HepG2 (cell line): Measurements from ENCODE around the gene C9orf78. TPM values are rescaled to one million over a fixed set of nuclear protein-coding genes. Genes with fewer than 3 reads are reported as not detected.
A peak's percentile ranks its signal among the peaks of the same experiment; 100 is the strongest.

Experiments
- ATAC-seq: fragments of 200-7000 bp; cut with Tn5 transposase; 3 replicates; pipeline ENCODE4 v1.9.1; 2020; ENCODE audit warnings: mild to moderate bottlenecking, moderate library complexity
- BruUV-seq: library from RNA; stranded (reverse); fragments of 400-500 nt; replicated peaks from 2 replicates; lab custom pipeline; 2021; lab: Mats Ljungman, UMichigan
- CTCF ChIA-PET: fragments of 300-600 bp; formaldehyde crosslinking; extraction: SDS; loops from one replicate; lab custom pipeline; 2021; ENCODE audit warnings: low total read pairs, inconsistent platforms, low intra/inter-chr PET ratio; lab: Yijun Ruan, JAX
- POLR2A ChIA-PET: fragments of 350-600 bp; sonication (Branson Sonifier 250); formaldehyde crosslinking; loops from one replicate; lab custom pipeline; 2020; ENCODE audit warnings: antibody characterized with exemption, inconsistent platforms; lab: Yijun Ruan, JAX
- DNase-seq: peaks from one replicate; pipeline ENCODE4 v3.0.0-alpha.2; 2015; ENCODE audit warnings: low spot score
- FAIRE-seq: peaks from 3 replicates; lab custom pipeline; 2011; peaks lifted over from hg19 to GRCh38; lab: Jason Lieb, UNC
- H2AFZ ChIP-seq: one replicate; pipeline ENCODE4 v1.6.1; 2011; ENCODE audit warnings: low read length, inconsistent platforms
- H3K27ac ChIP-seq: fragments of 300-600 bp; 3 replicates; pipeline ENCODE4 v1.8.0; 2011; ENCODE audit warnings: mixed run types, mild to moderate bottlenecking, mixed read lengths, low read length, inconsistent platforms; ENCODE audit not compliant: insufficient read depth; ENCODE audit errors: extremely low read length
- H3K27me3 ChIP-seq, 2 experiments: fragments of 200-600 bp in 1 of 2; 2 replicates in 1 of 2; 3 replicates in 1 of 2; pipeline versions ENCODE4 v1.6.0 to v1.8.0; 2011; ENCODE audit warnings: low read length in 2 of 2, mild to moderate bottlenecking in 2 of 2, moderate library complexity in 2 of 2, inconsistent platforms in 1 of 2; ENCODE audit not compliant: insufficient read depth in 2 of 2, control insufficient read depth in 1 of 2
- H3K36me3 ChIP-seq, 2 experiments: fragments of 200-600 bp in 1 of 2; replicated peaks in 1 of 2; 2 replicates in 1 of 2; 3 replicates in 1 of 2; pipeline versions ENCODE4 v1.5.1 to v1.8.0; 2011; ENCODE audit warnings: low read length in 2 of 2, inconsistent platforms in 1 of 2; ENCODE audit not compliant: insufficient read depth in 2 of 2, control insufficient read depth in 1 of 2
- H3K4me1 ChIP-seq: 2 replicates; pipeline ENCODE4 v1.5.1; 2012; ENCODE audit warnings: low read length, inconsistent platforms; ENCODE audit not compliant: insufficient read depth
- H3K4me2 ChIP-seq: 2 replicates; pipeline ENCODE4 v1.6.0; 2011; ENCODE audit warnings: low read depth, low read length, inconsistent platforms
- H3K4me3 ChIP-seq, 3 experiments: fragments of 200-600 bp in 1 of 3; sonication (generic), shearing (Covaris generic) in 1 of 3; replicated peaks in 1 of 3; 2 replicates each; pipeline ENCODE4 v1.5.1; 2011 to 2016; ENCODE audit warnings: low read length in 3 of 3, inconsistent platforms in 2 of 3, low read depth in 2 of 3, mild to moderate bottlenecking in 2 of 3, control low read depth in 1 of 3, mixed read lengths in 1 of 3; ENCODE audit not compliant: insufficient read depth in 1 of 3
- H3K79me2 ChIP-seq: one replicate; pipeline ENCODE4 v1.6.1; 2011; ENCODE audit warnings: low read length, inconsistent platforms; ENCODE audit not compliant: insufficient read depth
- H3K9ac ChIP-seq: 2 replicates; pipeline ENCODE4 v1.6.0; 2011; ENCODE audit warnings: mild to moderate bottlenecking, low read depth, low read length, inconsistent platforms; ENCODE audit not compliant: insufficient read depth
- H3K9me3 ChIP-seq: 2 replicates; pipeline ENCODE4 v1.5.1; 2012; ENCODE audit warnings: mild to moderate bottlenecking, low read length
- H4K20me1 ChIP-seq: 2 replicates; pipeline ENCODE4 v1.6.0; 2011; ENCODE audit warnings: inconsistent platforms, mild to moderate bottlenecking, low read length, moderate library complexity; ENCODE audit not compliant: insufficient read depth
- ZNF121 ChIP-seq: sonication (generic); formaldehyde crosslinking; IDR thresholded peaks from 2 replicates; pipeline ENCODE4 v1.5.0; 2020; ENCODE audit warnings: mild to moderate bottlenecking, missing genetic modification reagents
- WGBS: methylation state at CpG from one replicate; pipeline ENCODE4 v1.1.6; 2017; ENCODE audit warnings: low lambda C conversion rate; 5-methylcytosine and 5-hydroxymethylcytosine counted together
- in situ Hi-C: cut with HindIII; loops from 2 replicates; pipeline ENCODE4 v1.10.0; 2017; ENCODE audit warnings: low pct_unique_long_range_greater_than_20kb; ENCODE audit not compliant: extremely low pct_ligation_motif_present
- intact Hi-C: fragments of 100-400 bp; cut with micrococcal nuclease; formaldehyde crosslinking; loops from one replicate; pipeline ENCODE4 v1.10.0; 2022; ENCODE audit not compliant: unreplicated experiment
- polyA plus RNA-seq, 8 experiments: library from polyadenylated mRNA; depleted of rRNA in 3 of 8; stranded (reverse) in 7 of 8; unstranded in 1 of 8; fragments of >200 nt; fragmentation: Illumina TruSeq in 4 of 8; extraction: Trizol in 4 of 8; gene quantifications; 2 replicates each; pipeline versions ENCODE4 v1.2.1 to v1.2.3, GENCODE V29; 2011 to 2016; ENCODE audit warnings: low read depth in 4 of 8, missing spikeins in 1 of 8, mixed read lengths in 1 of 8; ENCODE audit not compliant: insufficient read depth in 1 of 8
- total RNA-seq, 5 experiments: library from RNA; depleted of rRNA; stranded (reverse); fragments of >200 nt; fragmentation: Illumina TruSeq; extraction: Trizol; gene quantifications; 2 replicates each; pipeline ENCODE4 v1.2.3, GENCODE V29; 2016; ENCODE audit warnings: low read depth in 1 of 5
- TF ChIP-seq, protein P1 (sequence below), 2 experiments: sonication (generic) in 1 of 2; formaldehyde crosslinking in 1 of 2; IDR thresholded peaks; 2 replicates each; pipeline versions ENCODE4 v1.6.1 to v1.9.0; 2014 to 2022; ENCODE audit warnings: antibody characterized with exemption in 1 of 2, borderline replicate concordance in 1 of 2, inconsistent platforms in 1 of 2, low read depth in 1 of 2, missing genetic modification reagents in 1 of 2

The C9orf78 gene
- total and polyA plus RNA-seq, 2 of the 13 experiments (the other 11 are each of a cell fraction or from before 2014, with no cell fraction given), result 18.4 to 35.5 TPM

DNA sequence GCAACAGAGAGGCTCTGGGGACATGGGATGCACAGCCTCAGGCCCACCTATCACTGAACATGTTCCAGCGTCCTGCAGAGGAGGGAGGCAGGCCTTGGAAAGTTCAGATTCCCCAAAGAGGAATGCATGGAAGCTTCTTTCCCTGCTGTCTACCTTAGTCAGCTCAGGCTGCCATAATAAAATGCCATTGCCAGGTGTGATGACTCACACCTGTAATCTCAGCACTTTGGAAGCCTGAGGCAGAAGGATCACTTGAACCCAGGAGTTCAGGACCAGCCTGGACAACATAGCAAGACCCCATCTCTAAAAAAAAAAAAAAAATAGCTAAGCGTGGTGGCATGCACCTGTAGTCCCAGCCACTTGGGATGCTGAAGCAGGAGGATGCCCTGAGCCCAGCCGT lies 56.6 kb downstream of the C9orf78 start:
- in situ Hi-C loops, result no loop called here
- WGBS, result 11% methylated on average over 3 of the region's 3 CpGs
- no peak for FAIRE-seq
- Histone ChIP-seq H3K79me2 (no peaks in the 10 kb centered on the region), H3K36me3 (no peaks in the 10 kb centered on the region), H2AFZ (no peak overlapping the region), H3K9me3 (no peaks in the 10 kb centered on the region), H3K27ac (no peak overlapping the region), H4K20me1 (no peaks in the 10 kb centered on the region), H3K4me3 (no peak overlapping the region), H3K4me2 (no peak overlapping the region), H3K27me3 (peaks cover 0 to 9% of the 10 kb centered on the region in 2 experiments; a peak in 4 of 5 replicates), H3K4me1 (peaks cover 20% of the 10 kb centered on the region), H3K9ac (no peak overlapping the region)
- ATAC-seq, result no peak
- TF ChIP-seq, protein P1, sequence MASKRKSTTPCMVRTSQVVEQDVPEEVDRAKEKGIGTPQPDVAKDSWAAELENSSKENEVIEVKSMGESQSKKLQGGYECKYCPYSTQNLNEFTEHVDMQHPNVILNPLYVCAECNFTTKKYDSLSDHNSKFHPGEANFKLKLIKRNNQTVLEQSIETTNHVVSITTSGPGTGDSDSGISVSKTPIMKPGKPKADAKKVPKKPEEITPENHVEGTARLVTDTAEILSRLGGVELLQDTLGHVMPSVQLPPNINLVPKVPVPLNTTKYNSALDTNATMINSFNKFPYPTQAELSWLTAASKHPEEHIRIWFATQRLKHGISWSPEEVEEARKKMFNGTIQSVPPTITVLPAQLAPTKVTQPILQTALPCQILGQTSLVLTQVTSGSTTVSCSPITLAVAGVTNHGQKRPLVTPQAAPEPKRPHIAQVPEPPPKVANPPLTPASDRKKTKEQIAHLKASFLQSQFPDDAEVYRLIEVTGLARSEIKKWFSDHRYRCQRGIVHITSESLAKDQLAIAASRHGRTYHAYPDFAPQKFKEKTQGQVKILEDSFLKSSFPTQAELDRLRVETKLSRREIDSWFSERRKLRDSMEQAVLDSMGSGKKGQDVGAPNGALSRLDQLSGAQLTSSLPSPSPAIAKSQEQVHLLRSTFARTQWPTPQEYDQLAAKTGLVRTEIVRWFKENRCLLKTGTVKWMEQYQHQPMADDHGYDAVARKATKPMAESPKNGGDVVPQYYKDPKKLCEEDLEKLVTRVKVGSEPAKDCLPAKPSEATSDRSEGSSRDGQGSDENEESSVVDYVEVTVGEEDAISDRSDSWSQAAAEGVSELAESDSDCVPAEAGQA (IDR thresholded peaks at IDR 0.05; ENCODE audit: low read depth), result no peak
- TF ChIP-seq, protein P1 (CRISPR knock-in tag; IDR thresholded peaks at IDR 0.05; ENCODE audit: borderline replicate concordance), result no peak
- peak; percentile 30; the same call in 1 of the 2 replicates for TF ChIP-seq ZNF121 (CRISPR knock-in tag)
- intact Hi-C loops, result no loop called here
- POLR2A ChIA-PET, result no interaction called here
- no peak for DNase-seq
- CTCF ChIA-PET, result no interaction called here
- no TSS peak for BruUV-seq
